ENCODE data around the gene SH2B3. TPM values are rescaled to one million over a fixed set of nuclear protein-coding genes. Genes with fewer than 3 reads are reported as not detected.

Gene SH2B3
- total RNA-seq, 3 donors from 2014 or later (not counting 1 experiment from before 2014, with no cell fraction given), result 68.1 to 81.3 (median 68.4) TPM

- Histone ChIP-seq H3K9me3 (ENCODE audit: control insufficient read depth, insufficient read depth, low read length) (no peaks in the 10 kb centered on the region), H3K36me3 (ENCODE audit: control insufficient read depth, insufficient read depth, low read length) (peaks cover 11% of the 10 kb centered on the region), H3K4me3 (ENCODE audit: low read length) (no peak overlapping the region), H3K4me1 (ENCODE audit: control insufficient read depth, insufficient read depth, low read length) (no peaks in the 10 kb centered on the region), H3K27me3 (ENCODE audit: control insufficient read depth, insufficient read depth, low read length) (no peaks in the 10 kb centered on the region), H3K27ac (ENCODE audit: low read length) (no peak overlapping the region)
- H3K4me3 Mint-ChIP-seq, result no peak overlapping the region
- no peaks in the 10 kb centered on the region for H3K4me1 Mint-ChIP-seq
- no peak for ATAC-seq
- DNase-seq, result no peak
- no peak for TF ChIP-seq CTCF (IDR thresholded peaks at IDR 0.05)
- no peaks in the 10 kb centered on the region for H3K9me3 Mint-ChIP-seq
- H3K27ac Mint-ChIP-seq, result no peak overlapping the region
- intact Hi-C loops (cut with micrococcal nuclease), result no loop called here
- no peaks in the 10 kb centered on the region for H3K36me3 Mint-ChIP-seq
- H3K27me3 Mint-ChIP-seq (ENCODE audit: low read depth in 2 of 2), result no peaks in the 10 kb centered on the region
Observed at GRCh38 chr12:111462210-111462769, 56.6 kb downstream of the SH2B3 start.

GRCh38 chr12:111467092-111467856, 61.6 kb downstream of the SH2B3 start:
- no peaks in the 10 kb centered on the region for H3K9me3 Mint-ChIP-seq
- no peaks in the 10 kb centered on the region for H3K36me3 Mint-ChIP-seq
- WGBS (ENCODE audit: insufficient coverage), result 96% methylated on average over 3 of the region's 3 CpGs
- H3K27me3 ChIP-seq (ENCODE audit: control insufficient read depth, insufficient read depth, low read length), result no peaks in the 10 kb centered on the region
- H3K36me3 ChIP-seq (ENCODE audit: control insufficient read depth, insufficient read depth, low read length), result peaks cover 30% of the 10 kb centered on the region
- no peak for TF ChIP-seq CTCF (IDR thresholded peaks at IDR 0.05)
- ATAC-seq (no peak), DNase-seq (no peak)
- no peaks in the 10 kb centered on the region for H3K4me1 Mint-ChIP-seq
- no peaks in the 10 kb centered on the region for H3K9me3 ChIP-seq (ENCODE audit: control insufficient read depth, insufficient read depth, low read length)
- H3K4me1 ChIP-seq (ENCODE audit: control insufficient read depth, insufficient read depth, low read length), result no peaks in the 10 kb centered on the region
- H3K27ac Mint-ChIP-seq, result no peak overlapping the region
- H3K27ac ChIP-seq (ENCODE audit: low read length), result no peak overlapping the region
- no peaks in the 10 kb centered on the region for H3K27me3 Mint-ChIP-seq (ENCODE audit: low read depth in 2 of 2)
- H3K4me3 Mint-ChIP-seq, result no peak overlapping the region
- intact Hi-C loops (cut with micrococcal nuclease), result no loop called here
- H3K4me3 ChIP-seq (ENCODE audit: low read length), result no peak overlapping the region

- no peaks in the 10 kb centered on the region for H3K4me1 Mint-ChIP-seq
Observed at GRCh38 chr12:111467857-111468241, 62.1 kb downstream of the SH2B3 start.

More at GRCh38 chr12:111467857-111468241, 62.1 kb downstream of the SH2B3 start:
- TF ChIP-seq CTCF (IDR thresholded peaks at IDR 0.05), result no peak
- 100% methylated on average over 3 of the region's 4 CpGs for WGBS (ENCODE audit: insufficient coverage)
- Histone ChIP-seq H3K27me3 (ENCODE audit: control insufficient read depth, insufficient read depth, low read length) (no peaks in the 10 kb centered on the region), H3K9me3 (ENCODE audit: control insufficient read depth, insufficient read depth, low read length) (no peaks in the 10 kb centered on the region), H3K36me3 (ENCODE audit: control insufficient read depth, insufficient read depth, low read length) (peaks cover 30% of the 10 kb centered on the region), H3K4me3 (ENCODE audit: low read length) (no peak overlapping the region), H3K4me1 (ENCODE audit: control insufficient read depth, insufficient read depth, low read length) (no peaks in the 10 kb centered on the region), H3K27ac (ENCODE audit: low read length) (no peak overlapping the region)
- intact Hi-C loops (cut with micrococcal nuclease), result no loop called here
- Mint-ChIP-seq H3K36me3 (no peaks in the 10 kb centered on the region), H3K4me3 (no peak overlapping the region), H3K9me3 (no peaks in the 10 kb centered on the region), H3K27me3 (ENCODE audit: low read depth in 2 of 2) (no peaks in the 10 kb centered on the region), H3K27ac (no peak overlapping the region)
- DNase-seq (no peak), ATAC-seq (no peak)

Measured in natural killer cell (primary cell).